DOHH2 (cell line): ENCODE data around the gene ARHGAP19.

ENCODE experiments used
- H3F3A ChIP-seq: fragments of 200-600 bp; sonication (generic), shearing (Covaris generic); 2 replicates; pipeline ENCODE4 v1.6.0; 2016; ENCODE audit warnings: antibody characterized with exemption, mild to moderate bottlenecking; ENCODE audit not compliant: control insufficient read depth, insufficient read depth
- H3K27ac ChIP-seq: fragments of 200-600 bp; sonication (generic); 2 replicates; pipeline ENCODE4 v1.5.1; 2014; ENCODE audit warnings: low read depth, mild to moderate bottlenecking, low read length, moderate library complexity
- H3K27me3 ChIP-seq: fragments of 200-600 bp; sonication (generic); 2 replicates; pipeline ENCODE4 v1.6.1; 2014; ENCODE audit warnings: mild to moderate bottlenecking, low read length, mixed read lengths; ENCODE audit not compliant: control insufficient read depth
- H3K36me3 ChIP-seq: fragments of 200-600 bp; sonication (generic); 2 replicates; pipeline ENCODE4 v1.6.1; 2014; ENCODE audit warnings: mild to moderate bottlenecking, low read length, moderate library complexity, mixed read lengths; ENCODE audit not compliant: control insufficient read depth
- H3K4me1 ChIP-seq: fragments of 200-600 bp; sonication (generic); 2 replicates; pipeline ENCODE4 v1.6.1; 2014; ENCODE audit warnings: mild to moderate bottlenecking, low read length, mixed read lengths; ENCODE audit not compliant: control insufficient read depth
- H3K4me2 ChIP-seq: fragments of 200-600 bp; sonication (generic); 2 replicates; pipeline ENCODE4 v1.6.0; 2014; ENCODE audit warnings: mild to moderate bottlenecking, low read length, moderate library complexity
- H3K4me3 ChIP-seq: fragments of 200-600 bp; sonication (generic); 2 replicates; pipeline ENCODE4 v1.5.1; 2014; ENCODE audit warnings: mild to moderate bottlenecking, low read length, mixed read lengths
- H3K79me2 ChIP-seq: fragments of 200-600 bp; sonication (generic); 2 replicates; pipeline ENCODE4 v1.6.1; 2014; ENCODE audit warnings: mild to moderate bottlenecking, low read length, mixed read lengths; ENCODE audit not compliant: control insufficient read depth
- H3K9me2 ChIP-seq: fragments of 200-600 bp; sonication (generic); replicated peaks from 2 replicates; pipeline ENCODE4 v1.6.1; 2014; ENCODE audit warnings: mild to moderate bottlenecking, low read length, mixed read lengths; ENCODE audit not compliant: control insufficient read depth
- H3K9me3 ChIP-seq: fragments of 200-600 bp; sonication (generic); 2 replicates; pipeline ENCODE4 v1.6.1; 2014; ENCODE audit warnings: antibody characterized with exemption, low read length, mixed read lengths; ENCODE audit not compliant: control insufficient read depth, insufficient read depth
- H4K20me1 ChIP-seq: fragments of 200-600 bp; sonication (generic); 2 replicates; pipeline ENCODE4 v1.6.0; 2014; ENCODE audit warnings: low read depth, mild to moderate bottlenecking, antibody characterized with exemption, low read length, moderate library complexity; ENCODE audit not compliant: control insufficient read depth, insufficient read depth
- CTCF ChIP-seq: fragments of 200-600 bp; sonication (generic); IDR thresholded peaks from one replicate; pipeline ENCODE4 v1.5.1; 2014; ENCODE audit warnings: antibody characterized with exemption, mild to moderate bottlenecking, low read depth, low read length; ENCODE audit not compliant: poor library complexity, severe bottlenecking
- EZH2phosphoT487 ChIP-seq: fragments of 200-600 bp; sonication (generic); IDR thresholded peaks from 2 replicates; pipeline ENCODE4 v1.6.1; 2017; ENCODE audit warnings: borderline replicate concordance, mild to moderate bottlenecking, antibody characterized with exemption, low read length, moderate library complexity, mixed read lengths

Gene ARHGAP19

GRCh38 chr10:97180986-97181385 lies 111.5 kb downstream of the ARHGAP19 start:
- Histone ChIP-seq H3K9me2 (no peaks in the 10 kb centered on the region), H3K36me3 (no peaks in the 10 kb centered on the region), H3K4me2 (no peak overlapping the region), H3F3A (no peaks in the 10 kb centered on the region), H4K20me1 (no peaks in the 10 kb centered on the region), H3K27me3 (peaks cover 66% of the 10 kb centered on the region), H3K4me1 (peaks cover 8% of the 10 kb centered on the region), H3K4me3 (no peak overlapping the region), H3K27ac (no peak overlapping the region), H3K9me3 (no peaks in the 10 kb centered on the region), H3K79me2 (no peaks in the 10 kb centered on the region)
- TF ChIP-seq CTCF (no peak), EZH2phosphoT487 (no peak)

DNA sequence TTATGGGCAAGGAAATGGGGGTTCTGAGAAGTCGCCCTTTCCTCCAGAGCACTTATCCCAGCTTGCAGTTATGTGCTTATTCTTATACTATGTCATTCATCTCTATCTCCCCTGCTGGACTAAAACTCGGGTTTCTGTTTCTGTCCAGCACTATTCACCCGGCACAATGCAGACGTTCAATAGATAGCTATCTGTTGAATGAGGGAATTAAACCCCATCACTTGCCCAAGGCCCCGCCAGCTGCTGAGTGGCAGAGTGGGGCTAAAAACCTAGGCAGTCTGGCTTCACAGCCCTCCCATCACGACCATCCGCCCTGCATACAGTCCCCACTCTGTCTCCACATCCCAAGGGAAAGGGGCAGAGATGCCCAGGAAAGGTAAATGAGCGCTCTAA lies 112.1 kb downstream of the ARHGAP19 start:
- H3K79me2 ChIP-seq = no peaks in the 10 kb centered on the region
- no peaks in the 10 kb centered on the region for H4K20me1 ChIP-seq
- no peak overlapping the region for H3K27ac ChIP-seq
- H3F3A ChIP-seq = no peaks in the 10 kb centered on the region
- no peaks in the 10 kb centered on the region for H3K36me3 ChIP-seq
- no peak overlapping the region for H3K4me3 ChIP-seq
- H3K27me3 ChIP-seq = peaks cover 59% of the 10 kb centered on the region
- no peaks in the 10 kb centered on the region for H3K9me2 ChIP-seq
- H3K4me1 ChIP-seq = peaks cover 4% of the 10 kb centered on the region
- H3K4me2 ChIP-seq = no peak overlapping the region
- no peak for TF ChIP-seq CTCF
- no peak for TF ChIP-seq EZH2phosphoT487
- no peaks in the 10 kb centered on the region for H3K9me3 ChIP-seq

GRCh38 chr10:97179731-97180362 lies 112.6 kb downstream of the ARHGAP19 start:
- Histone ChIP-seq H4K20me1 (no peaks in the 10 kb centered on the region), H3F3A (no peaks in the 10 kb centered on the region), H3K27me3 (peaks cover 54% of the 10 kb centered on the region), H3K27ac (no peak overlapping the region), H3K9me2 (no peaks in the 10 kb centered on the region), H3K4me3 (no peak overlapping the region), H3K4me1 (no peaks in the 10 kb centered on the region), H3K36me3 (no peaks in the 10 kb centered on the region), H3K9me3 (no peaks in the 10 kb centered on the region), H3K4me2 (no peak overlapping the region), H3K79me2 (no peaks in the 10 kb centered on the region)
- no peak for TF ChIP-seq EZH2phosphoT487
- no peak for TF ChIP-seq CTCF
